Measurements from ENCODE around the gene SDK1.

Gene SDK1

DNA sequence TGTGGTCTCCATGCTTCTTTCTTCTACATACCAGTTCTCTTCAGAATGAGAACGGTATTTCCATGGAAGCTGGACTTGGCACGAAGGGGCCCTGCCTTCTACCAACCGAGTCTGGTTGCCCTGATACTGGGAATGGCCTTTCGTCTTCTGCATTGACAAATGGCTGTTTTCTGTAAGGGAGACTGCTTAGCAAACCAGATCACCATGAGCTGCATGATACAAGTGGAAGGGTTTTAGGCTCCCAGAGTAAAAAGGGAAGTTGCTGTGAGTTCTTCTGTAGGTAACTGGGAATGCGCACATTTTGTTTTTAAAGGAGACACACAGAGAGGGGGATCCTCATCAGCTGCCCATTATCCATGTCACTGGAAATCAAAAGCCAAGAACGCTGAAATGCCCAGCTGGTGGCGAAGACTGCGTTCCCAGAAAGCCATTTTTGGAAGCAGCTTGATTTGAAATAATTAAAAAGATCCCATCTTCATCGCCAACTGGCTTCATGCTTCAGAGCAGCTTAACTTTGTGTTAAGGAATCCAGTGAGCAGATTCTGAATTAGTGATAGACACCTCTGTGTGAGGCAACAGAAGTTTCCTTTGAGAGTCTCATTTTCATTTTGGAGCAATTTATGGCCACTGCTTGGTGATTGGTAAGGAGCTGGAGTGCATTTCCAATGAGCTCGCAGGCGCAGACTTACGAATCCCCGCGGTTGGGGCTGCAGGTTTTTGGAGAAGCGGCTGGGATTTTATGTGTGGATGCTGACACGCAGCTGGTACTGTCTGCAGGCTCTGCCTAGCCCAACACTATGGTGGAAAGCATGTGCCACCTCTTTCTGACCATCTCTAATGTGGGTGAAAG lies 708.4 kb downstream of the SDK1 start:
- TF ChIP-seq, protein P1, sequence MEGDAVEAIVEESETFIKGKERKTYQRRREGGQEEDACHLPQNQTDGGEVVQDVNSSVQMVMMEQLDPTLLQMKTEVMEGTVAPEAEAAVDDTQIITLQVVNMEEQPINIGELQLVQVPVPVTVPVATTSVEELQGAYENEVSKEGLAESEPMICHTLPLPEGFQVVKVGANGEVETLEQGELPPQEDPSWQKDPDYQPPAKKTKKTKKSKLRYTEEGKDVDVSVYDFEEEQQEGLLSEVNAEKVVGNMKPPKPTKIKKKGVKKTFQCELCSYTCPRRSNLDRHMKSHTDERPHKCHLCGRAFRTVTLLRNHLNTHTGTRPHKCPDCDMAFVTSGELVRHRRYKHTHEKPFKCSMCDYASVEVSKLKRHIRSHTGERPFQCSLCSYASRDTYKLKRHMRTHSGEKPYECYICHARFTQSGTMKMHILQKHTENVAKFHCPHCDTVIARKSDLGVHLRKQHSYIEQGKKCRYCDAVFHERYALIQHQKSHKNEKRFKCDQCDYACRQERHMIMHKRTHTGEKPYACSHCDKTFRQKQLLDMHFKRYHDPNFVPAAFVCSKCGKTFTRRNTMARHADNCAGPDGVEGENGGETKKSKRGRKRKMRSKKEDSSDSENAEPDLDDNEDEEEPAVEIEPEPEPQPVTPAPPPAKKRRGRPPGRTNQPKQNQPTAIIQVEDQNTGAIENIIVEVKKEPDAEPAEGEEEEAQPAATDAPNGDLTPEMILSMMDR (conservative IDR thresholded peaks at IDR 0.05; ENCODE audit: low read depth, low read length): no peak
- H3K4me3 ChIP-seq (ENCODE audit: low read depth, low read length): no peak overlapping the region
- no peak for DNase-seq (ENCODE audit: low read depth)

DNA sequence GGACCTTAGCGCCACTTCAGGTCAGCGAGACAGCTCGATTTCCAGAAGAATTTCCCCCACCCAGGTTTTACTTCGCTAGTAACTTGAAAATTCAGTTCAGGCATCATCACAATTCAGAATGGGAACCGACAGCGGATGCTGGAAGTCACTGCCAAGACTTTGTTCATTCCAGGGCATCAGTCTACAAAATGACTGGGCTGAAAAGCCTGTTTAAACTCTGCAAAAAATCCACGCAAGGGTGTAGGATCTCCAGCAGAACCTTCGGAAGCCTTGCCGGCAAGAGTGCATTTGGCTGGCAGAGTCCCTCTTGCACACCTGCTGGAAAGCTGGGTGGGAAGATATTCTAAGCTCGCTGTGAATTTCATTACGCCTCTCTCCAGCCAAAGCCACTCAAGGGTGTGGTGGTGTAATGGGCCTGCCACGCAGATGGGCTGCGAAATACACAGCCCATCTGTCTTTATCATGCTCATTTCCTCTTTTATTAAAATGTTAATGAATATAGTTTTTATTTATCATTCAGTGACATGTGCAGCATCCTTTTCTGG lies 709.1 kb downstream of the SDK1 start:
- DNase-seq (ENCODE audit: low read depth): no peak
- H3K4me3 ChIP-seq (ENCODE audit: low read depth, low read length): no peak overlapping the region
- TF ChIP-seq, protein P1 (conservative IDR thresholded peaks at IDR 0.05; ENCODE audit: low read depth, low read length): no peak

DNA sequence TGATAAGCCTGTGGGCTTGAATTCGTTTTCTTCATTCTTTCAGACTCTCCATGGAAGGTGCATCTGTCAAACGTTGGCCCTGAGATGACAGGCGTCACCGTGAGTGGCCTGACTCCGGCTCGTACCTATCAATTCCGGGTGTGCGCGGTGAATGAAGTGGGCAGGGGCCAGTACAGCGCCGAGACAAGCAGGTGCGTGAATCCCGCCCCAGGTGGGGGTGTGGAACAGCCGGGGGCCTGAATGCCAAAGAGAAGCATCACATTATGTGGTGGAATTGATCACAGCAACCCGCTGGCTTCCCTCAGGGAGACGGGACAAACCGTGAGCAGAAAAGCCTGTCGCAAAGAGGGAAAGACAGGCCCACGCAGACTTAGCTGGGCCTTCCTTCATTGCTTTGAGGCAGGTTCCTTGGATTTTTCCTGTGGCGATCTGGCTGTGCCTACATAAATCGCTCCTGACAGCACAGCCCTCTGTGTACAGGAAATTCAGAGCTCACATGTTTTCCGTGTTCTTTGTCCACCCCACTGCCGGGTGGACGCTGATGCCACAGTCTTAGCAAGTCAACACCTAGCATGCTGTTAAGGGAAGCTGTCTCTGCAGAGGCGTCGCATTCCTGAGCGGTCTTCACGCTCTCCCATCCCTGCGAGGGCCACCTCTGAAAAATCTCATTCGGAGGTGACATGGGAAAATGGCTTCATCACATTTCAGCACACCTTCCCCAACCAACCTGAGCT lies 710.0 kb downstream of the SDK1 start:
- DNase-seq (ENCODE audit: low read depth): no peak
- TF ChIP-seq, protein P1 (conservative IDR thresholded peaks at IDR 0.05; ENCODE audit: low read depth, low read length): no peak
- no peak overlapping the region for H3K4me3 ChIP-seq (ENCODE audit: low read depth, low read length)

DNA sequence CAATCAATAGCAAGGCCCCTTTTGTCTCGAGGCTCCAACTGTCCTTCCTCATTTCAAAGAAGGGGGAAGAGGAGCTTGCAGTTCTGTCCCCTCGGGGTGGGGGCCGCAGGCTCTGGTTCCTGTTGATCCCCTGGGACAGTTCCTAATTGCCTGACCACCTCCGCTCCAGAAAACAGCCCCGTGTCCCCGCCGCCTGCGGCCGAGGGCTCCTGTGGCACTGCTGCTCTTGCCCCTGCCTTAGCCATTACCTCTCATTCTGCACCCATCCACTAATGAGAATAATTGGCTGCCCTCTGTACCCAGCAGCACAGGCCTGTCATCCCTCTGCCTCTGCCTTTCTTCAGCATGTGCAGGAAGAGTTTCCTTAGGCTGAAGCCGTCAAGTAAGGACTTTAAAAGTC lies 712.7 kb downstream of the SDK1 start:
- DNase-seq (ENCODE audit: low read depth): no peak
- no peak overlapping the region for H3K4me3 ChIP-seq (ENCODE audit: low read depth, low read length)
- TF ChIP-seq, protein P1 (conservative IDR thresholded peaks at IDR 0.05; ENCODE audit: low read depth, low read length): no peak

DNA sequence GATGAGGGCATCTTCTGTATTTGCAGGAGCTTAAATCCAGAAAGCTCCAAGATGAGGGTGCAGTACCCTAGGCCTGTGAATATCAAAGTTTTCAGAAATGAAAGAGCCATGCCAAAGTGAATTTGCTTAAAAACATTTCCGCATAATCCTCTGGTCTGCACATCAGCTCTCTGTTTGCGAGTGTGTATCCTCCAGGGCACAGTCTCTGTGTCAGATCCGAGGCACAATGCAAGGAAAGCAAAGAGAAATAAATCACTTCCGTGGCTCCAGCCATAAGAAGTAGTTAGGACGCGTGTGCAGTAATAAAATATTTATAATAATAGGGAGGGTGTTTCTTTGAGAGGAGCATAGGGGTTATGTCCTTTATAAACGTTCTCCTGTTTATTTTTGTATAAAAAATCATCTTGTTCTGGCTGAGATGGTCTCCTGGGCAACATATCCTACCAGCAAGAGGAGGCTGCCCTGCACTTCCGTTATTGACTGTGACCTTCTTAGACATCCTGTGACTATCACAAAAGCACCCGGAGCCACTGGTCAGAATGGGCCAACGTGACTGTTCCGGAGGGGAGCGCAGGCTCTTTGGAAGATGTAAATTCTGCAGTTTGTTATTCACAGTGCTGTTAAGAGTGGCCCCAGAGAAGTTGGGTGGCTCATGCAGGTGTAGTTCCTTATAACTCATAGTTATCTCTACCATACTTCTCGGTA lies 713.4 kb downstream of the SDK1 start:
- no peak for DNase-seq (ENCODE audit: low read depth)
- no peak overlapping the region for H3K4me3 ChIP-seq (ENCODE audit: low read depth, low read length)
- TF ChIP-seq, protein P1 (conservative IDR thresholded peaks at IDR 0.05; ENCODE audit: low read depth, low read length): no peak

DNA sequence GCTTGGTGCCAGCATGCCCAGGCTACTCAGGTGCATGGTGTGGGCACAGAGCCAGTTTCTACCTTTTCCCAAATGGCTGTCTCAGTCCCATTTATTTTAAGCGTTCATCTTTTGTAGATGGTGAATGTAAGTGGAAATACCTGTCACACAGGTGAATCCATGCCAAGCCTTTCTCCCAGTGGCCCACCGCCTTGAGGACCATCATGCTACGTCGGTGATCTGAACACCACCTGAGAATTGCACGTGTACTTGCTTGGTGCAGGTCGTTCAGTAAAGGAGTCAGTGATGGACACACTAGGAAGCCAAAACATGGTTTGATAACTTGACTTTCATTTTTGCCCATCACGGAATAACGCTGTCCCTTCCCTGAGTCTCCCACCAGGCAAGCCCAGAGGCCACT lies 714.3 kb downstream of the SDK1 start:
- TF ChIP-seq, protein P1 (conservative IDR thresholded peaks at IDR 0.05; ENCODE audit: low read depth, low read length): no peak
- H3K4me3 ChIP-seq (ENCODE audit: low read depth, low read length): no peak overlapping the region
- DNase-seq (ENCODE audit: low read depth): no peak

All from choroid plexus epithelial cell (primary cell).